Measurements from ENCODE around the gene PRRG1.
"Not testable (repeated sequence)": the region's sequence is repeated elsewhere in the genome, so short reads cannot be mapped to it uniquely, and the experiment has no call there.

PRRG1 gene

DNA sequence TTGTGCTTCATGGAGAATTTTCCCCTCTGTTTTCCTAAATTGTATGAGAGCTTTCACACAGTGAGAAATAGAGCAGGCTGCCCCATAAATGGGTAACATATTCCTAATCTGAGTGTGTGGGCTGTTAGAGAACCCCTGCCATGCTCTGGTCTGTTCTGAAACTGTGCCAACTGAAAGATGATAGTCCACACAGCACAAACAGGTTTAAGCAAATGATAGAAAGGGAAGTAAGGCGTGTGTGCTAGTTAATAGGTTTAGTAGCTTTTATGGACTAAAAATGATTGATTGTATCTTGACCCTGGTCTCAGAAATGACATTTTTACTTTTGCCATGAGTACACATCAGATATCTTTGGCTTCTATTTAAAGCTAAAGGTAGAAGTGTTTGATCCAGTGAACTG, 106.2 kb downstream of the PRRG1 start:
- H3K36me3 Mint-ChIP-seq (ENCODE audit: insufficient read depth): no peaks in the 10 kb centered on the region
- no peak for ATAC-seq (replicated peaks)
- peaks cover 0 to 4% of the 10 kb centered on the region in 2 donors for H3K9me3 Mint-ChIP-seq
- no peak for DNase-seq
- H3K4me1 Mint-ChIP-seq (ENCODE audit: low read depth in 2 of 2): no peaks in the 10 kb centered on the region
- H3K27ac Mint-ChIP-seq: no peak overlapping the region
- H3K4me3 Mint-ChIP-seq: no peak overlapping the region
- H3K27me3 Mint-ChIP-seq: peaks cover 12 to 21% of the 10 kb centered on the region in 2 donors

DNA sequence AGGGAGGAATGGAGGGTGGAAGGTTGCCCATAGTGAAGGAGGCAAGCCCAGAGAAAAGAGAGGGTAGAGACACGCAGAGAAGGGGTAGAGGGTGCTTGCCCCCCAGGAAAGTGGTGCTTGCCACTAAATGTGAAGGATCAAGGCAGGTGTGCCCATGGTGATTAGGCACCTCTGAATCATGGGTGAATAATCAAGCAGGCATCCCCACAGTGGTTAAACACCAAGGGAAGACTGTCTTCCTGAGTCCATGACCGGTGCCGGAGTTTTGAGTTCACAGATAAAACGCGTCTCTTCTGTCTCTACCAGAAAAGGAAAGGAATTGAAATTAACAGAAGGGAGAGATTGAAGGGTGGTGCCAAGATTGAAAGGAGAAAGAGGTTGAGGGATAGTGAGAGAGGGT, 111.1 kb downstream of the PRRG1 start:
- H3K27ac Mint-ChIP-seq; ATAC-seq (replicated peaks); H3K4me1 Mint-ChIP-seq (ENCODE audit: low read depth in 2 of 2); H3K36me3 Mint-ChIP-seq (ENCODE audit: insufficient read depth); H3K4me3 Mint-ChIP-seq; DNase-seq; H3K9me3 Mint-ChIP-seq: not testable (repeated sequence)
- H3K27me3 Mint-ChIP-seq: peaks cover 16 to 26% of the 10 kb centered on the region in 2 donors

DNA sequence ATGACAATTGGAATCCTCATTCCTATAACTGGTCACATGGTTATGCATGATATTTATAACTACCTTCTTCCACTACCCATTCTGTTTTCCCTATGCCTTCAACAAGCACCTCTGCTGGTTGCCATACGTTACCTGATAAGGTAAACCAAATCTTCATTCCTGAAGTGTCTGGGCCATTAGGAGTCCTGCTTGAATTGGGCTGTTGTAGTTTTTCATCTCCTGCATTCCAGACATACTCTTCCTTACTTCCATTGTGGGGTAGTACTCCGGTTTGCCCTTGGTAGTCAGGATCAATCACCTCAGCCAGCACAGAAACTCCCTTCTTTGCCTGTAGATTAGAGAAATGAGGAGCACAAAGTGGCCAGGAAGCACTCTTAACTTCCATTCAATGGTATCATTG, 113.2 kb downstream of the PRRG1 start:
- Mint-ChIP-seq H3K9me3 (peaks cover 0 to 5% of the 10 kb centered on the region in 2 donors), H3K4me3 (no peak overlapping the region), H3K36me3 (ENCODE audit: insufficient read depth) (no peaks in the 10 kb centered on the region), H3K27me3 (peaks cover 16 to 26% of the 10 kb centered on the region in 2 donors), H3K4me1 (ENCODE audit: low read depth in 2 of 2) (no peaks in the 10 kb centered on the region), H3K27ac (no peak overlapping the region)
- ATAC-seq (replicated peaks) (no peak), DNase-seq (no peak)

DNA sequence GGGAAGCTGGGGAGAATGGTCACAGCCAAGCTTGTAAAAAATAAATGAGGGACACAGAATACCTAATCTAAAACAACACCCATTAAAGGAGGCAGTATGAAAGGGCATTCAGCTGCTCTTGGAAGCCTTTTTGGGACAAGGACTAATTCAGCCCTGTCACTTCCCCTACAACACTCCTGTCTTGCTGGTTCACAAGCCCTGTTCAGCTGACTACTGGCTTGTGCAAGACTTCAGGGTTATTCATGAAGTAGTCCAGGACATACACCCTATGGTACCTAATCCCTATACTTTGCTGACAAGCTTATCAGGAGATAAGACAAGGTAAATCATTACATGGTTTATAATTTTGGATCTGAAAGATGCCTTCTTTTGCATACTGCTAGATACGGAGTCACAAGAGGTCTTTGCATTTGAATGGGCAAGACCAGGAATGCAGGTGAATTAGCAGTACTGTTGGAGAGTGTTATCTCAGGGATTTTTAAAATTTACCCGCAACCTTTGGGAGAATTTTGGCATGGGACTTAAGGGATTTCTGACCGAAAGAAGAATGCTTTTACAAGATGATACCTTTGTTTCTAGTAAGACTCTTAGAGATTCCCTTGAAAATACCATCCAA, 119.1 kb downstream of the PRRG1 start:
- Mint-ChIP-seq H3K27me3 (no peaks in the 10 kb centered on the region), H3K9me3 (no peaks in the 10 kb centered on the region), H3K4me1 (ENCODE audit: low read depth in 2 of 2) (no peaks in the 10 kb centered on the region), H3K27ac (no peak overlapping the region), H3K4me3 (no peak overlapping the region), H3K36me3 (ENCODE audit: insufficient read depth) (no peaks in the 10 kb centered on the region)
- ATAC-seq (replicated peaks) (no peak), DNase-seq (no peak)

DNA sequence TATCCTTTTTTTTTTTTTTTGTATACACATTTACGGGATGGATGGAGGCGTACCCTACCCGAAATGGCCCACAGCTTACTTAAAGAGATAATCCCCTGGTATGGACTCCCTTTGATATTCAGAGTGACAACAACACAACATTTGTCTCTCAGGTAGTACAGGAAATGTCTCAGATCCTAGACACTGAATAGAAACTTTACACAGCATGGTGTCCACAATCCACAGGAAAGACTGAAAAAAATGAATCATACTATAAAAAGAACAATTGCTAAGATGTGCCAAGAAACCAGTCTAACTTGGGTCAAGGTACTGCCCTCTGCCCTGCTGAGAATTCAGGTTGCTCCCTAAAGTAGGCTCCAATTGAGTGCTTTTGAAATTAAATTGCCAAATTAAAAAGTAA, 121.5 kb downstream of the PRRG1 start:
- no peaks in the 10 kb centered on the region for H3K4me1 Mint-ChIP-seq (ENCODE audit: low read depth in 2 of 2)
- H3K27ac Mint-ChIP-seq: no peak overlapping the region
- H3K27me3 Mint-ChIP-seq: peaks cover 0 to 5% of the 10 kb centered on the region in 2 donors
- H3K4me3 Mint-ChIP-seq: no peak overlapping the region
- ATAC-seq (replicated peaks) (no peak), DNase-seq (no peak)
- H3K9me3 Mint-ChIP-seq: no peaks in the 10 kb centered on the region
- H3K36me3 Mint-ChIP-seq (ENCODE audit: insufficient read depth): no peaks in the 10 kb centered on the region

DNA sequence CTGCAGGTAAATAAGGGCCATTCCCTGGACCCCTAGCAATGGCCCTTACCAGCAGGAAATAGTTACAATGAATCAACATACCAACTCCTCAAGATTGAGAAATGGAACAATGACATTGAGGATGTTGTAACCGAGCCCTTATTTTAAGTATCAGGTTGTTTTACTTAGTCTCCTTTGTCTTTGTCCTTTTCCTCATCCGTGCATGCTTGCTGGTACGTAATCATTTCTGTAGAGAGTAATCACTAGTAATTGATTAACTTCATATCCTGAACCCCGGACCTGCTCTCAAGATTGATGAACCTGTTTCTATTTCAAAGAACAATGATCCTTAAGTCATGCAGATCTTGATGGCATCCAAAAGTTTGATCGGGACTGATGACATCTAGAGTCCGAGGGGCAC, 123.7 kb downstream of the PRRG1 start:
- Mint-ChIP-seq H3K36me3 (ENCODE audit: insufficient read depth) (no peaks in the 10 kb centered on the region), H3K4me3 (no peak overlapping the region), H3K27me3 (peaks cover 7 to 10% of the 10 kb centered on the region in 2 donors), H3K9me3 (no peaks in the 10 kb centered on the region), H3K4me1 (ENCODE audit: low read depth in 2 of 2) (no peaks in the 10 kb centered on the region), H3K27ac (no peak overlapping the region)
- no peak for ATAC-seq (replicated peaks)
- DNase-seq: no peak

DNA sequence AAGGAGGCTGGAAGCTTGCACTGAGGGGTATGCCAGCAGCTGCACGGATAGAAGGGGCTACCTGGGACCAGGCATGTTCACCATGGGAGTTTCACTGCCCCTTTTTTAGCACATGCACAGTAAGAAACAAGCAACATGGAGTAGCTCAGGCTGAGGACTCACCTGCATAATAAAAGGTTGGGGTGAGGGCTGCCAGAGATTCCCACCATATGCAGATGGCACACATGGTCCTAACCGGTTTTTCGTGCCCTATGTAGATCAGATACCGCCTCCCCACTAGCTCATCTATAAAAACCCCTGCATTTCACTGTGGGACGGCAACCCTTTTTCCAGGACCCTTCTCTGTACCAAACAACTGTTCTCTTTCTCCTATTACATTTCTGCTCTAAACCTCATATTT, 125.3 kb downstream of the PRRG1 start:
- no peaks in the 10 kb centered on the region for H3K4me1 Mint-ChIP-seq (ENCODE audit: low read depth in 2 of 2)
- peaks cover 10 to 19% of the 10 kb centered on the region in 2 donors for H3K27me3 Mint-ChIP-seq
- no peaks in the 10 kb centered on the region for H3K36me3 Mint-ChIP-seq (ENCODE audit: insufficient read depth)
- no peak for DNase-seq
- no peaks in the 10 kb centered on the region for H3K9me3 Mint-ChIP-seq
- no peak for ATAC-seq (replicated peaks)
- H3K4me3 Mint-ChIP-seq: no peak overlapping the region
- no peak overlapping the region for H3K27ac Mint-ChIP-seq

DNA sequence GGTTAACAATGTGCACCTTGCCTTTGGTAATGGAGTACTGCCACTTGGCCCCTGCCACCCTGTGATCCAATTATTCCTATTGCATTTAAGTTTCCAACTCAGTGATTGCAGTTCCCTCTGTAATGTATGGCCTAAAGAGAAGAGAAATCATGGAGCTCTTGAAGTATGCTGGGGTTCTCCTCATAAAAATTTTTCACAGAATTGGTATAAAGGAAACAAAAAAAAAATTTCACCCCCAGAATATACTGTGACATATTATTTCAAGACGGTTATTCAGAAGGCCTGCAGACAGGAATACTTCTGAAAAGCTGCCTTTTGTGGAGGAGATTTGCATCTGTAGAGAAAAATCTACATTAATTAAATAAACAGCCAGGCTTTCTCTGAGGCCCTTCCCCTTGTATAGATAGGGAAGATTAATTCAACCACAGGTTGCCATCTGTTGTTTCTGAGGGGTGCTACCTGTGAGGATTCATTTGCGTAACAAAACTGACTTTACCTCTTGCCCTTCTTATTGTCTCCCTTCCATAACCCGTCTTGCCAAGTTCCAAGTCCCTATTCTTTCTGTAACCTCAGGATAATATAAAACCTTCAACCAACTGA, 127.5 kb downstream of the PRRG1 start:
- no peak overlapping the region for H3K4me3 Mint-ChIP-seq
- H3K4me1 Mint-ChIP-seq (ENCODE audit: low read depth in 2 of 2): no peaks in the 10 kb centered on the region
- peaks cover 10 to 24% of the 10 kb centered on the region in 2 donors for H3K27me3 Mint-ChIP-seq
- no peak overlapping the region for H3K27ac Mint-ChIP-seq
- H3K36me3 Mint-ChIP-seq (ENCODE audit: insufficient read depth): no peaks in the 10 kb centered on the region
- DNase-seq (no peak), ATAC-seq (replicated peaks) (no peak)
- no peaks in the 10 kb centered on the region for H3K9me3 Mint-ChIP-seq

DNA sequence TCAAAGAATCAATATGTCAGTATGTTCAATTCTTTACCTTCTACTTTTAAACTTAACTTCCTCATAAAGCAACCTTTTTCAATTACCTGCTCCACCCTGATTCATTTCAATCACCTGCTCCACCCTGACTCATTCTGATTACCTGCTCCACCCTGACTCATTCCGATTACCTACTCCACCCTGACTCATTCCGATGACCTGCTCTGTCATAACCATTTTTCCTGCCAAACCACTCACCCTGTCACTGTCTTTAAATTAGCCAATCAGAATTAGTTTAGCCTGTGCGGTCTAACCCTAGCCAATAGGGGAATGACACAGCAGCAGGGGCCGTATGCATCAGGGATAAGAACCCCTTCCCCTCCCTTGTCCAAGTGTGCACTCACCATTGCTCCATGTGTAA, 135.2 kb downstream of the PRRG1 start:
- not testable (repeated sequence) for H3K9me3 Mint-ChIP-seq; H3K4me1 Mint-ChIP-seq (ENCODE audit: low read depth in 2 of 2); H3K4me3 Mint-ChIP-seq; H3K27ac Mint-ChIP-seq; ATAC-seq (replicated peaks); H3K36me3 Mint-ChIP-seq (ENCODE audit: insufficient read depth); DNase-seq
- H3K27me3 Mint-ChIP-seq: peaks cover 9 to 17% of the 10 kb centered on the region in 2 donors

DNA sequence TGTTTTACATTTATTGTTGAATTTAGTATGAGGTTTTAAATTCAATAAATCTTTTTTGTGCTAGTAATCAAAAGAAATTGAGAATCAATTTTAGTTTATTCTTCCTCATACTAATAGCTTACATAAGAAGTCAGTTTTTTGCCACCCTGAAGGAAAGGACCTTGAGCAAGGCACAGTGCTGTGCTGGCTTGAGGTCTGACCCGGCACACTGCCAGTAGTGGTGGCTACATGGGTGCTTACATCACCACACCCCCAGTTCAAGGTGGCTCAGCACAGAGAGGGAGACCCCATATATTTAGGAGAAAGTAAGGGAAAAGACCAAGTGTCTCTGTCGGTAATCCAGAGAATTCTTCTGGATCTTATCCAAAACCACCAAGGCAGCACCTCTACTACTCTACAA, 136.3 kb downstream of the PRRG1 start:
- Mint-ChIP-seq H3K4me3 (no peak overlapping the region), H3K9me3 (no peaks in the 10 kb centered on the region), H3K4me1 (ENCODE audit: low read depth in 2 of 2) (no peaks in the 10 kb centered on the region), H3K27ac (no peak overlapping the region), H3K36me3 (ENCODE audit: insufficient read depth) (no peaks in the 10 kb centered on the region), H3K27me3 (peaks cover 9 to 10% of the 10 kb centered on the region in 2 donors)
- ATAC-seq (replicated peaks) (no peak), DNase-seq (no peak)

DNA sequence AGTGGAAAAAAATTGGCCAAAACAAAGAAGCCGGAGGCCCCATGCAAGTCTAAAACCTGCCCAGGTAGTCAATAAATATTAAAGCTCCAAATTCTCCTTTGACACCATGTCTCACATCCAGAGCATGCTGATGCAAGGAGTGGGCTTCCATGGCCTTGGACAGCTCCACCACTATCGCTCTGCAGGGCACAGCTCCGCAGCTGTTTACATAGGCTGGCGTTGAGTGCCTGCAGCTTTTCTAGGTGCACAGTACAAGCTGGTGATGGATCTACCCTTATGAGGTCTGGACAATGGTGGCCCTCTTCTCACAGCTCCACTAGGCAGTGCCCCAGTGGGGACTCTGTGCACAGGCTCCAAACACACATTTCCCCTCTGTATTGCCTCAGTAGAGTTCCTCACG, 138.1 kb downstream of the PRRG1 start:
- ATAC-seq (replicated peaks): no peak
- no peaks in the 10 kb centered on the region for H3K36me3 Mint-ChIP-seq (ENCODE audit: insufficient read depth)

DNA sequence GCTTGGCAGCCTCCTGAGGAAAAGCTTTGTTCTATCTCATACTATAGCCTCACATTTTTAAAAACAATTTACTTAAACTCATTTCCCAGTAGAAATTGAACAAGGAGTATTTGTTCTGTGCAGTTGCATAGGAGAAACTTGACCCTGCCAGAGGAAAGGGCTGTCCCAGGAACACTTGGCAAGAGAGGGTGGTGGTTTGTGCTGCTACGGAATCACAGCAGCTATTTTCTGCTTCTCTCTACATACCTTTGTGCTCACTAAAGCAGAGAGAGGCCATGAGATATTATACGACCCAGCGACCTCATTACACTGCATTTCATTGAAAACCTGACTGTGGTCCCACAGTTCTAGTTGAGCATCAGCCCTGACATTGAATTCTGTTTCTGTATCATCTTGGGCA, 139.2 kb downstream of the PRRG1 start:
- DNase-seq (no peak), ATAC-seq (replicated peaks) (no peak)
- H3K36me3 Mint-ChIP-seq (ENCODE audit: insufficient read depth): no peaks in the 10 kb centered on the region
- no peaks in the 10 kb centered on the region for H3K9me3 Mint-ChIP-seq
- H3K4me1 Mint-ChIP-seq (ENCODE audit: low read depth in 2 of 2): no peaks in the 10 kb centered on the region
- H3K27me3 Mint-ChIP-seq: no peaks in the 10 kb centered on the region
- H3K4me3 Mint-ChIP-seq: no peak overlapping the region
- H3K27ac Mint-ChIP-seq: no peak overlapping the region

More for the DNA sequence above, 138.1 kb downstream of the PRRG1 start:
- Mint-ChIP-seq H3K4me1 (ENCODE audit: low read depth in 2 of 2) (no peaks in the 10 kb centered on the region), H3K27me3 (peaks cover 6 to 9% of the 10 kb centered on the region in 2 donors), H3K4me3 (no peak overlapping the region), H3K27ac (no peak overlapping the region), H3K9me3 (no peaks in the 10 kb centered on the region)
- no peak for DNase-seq

DNA sequence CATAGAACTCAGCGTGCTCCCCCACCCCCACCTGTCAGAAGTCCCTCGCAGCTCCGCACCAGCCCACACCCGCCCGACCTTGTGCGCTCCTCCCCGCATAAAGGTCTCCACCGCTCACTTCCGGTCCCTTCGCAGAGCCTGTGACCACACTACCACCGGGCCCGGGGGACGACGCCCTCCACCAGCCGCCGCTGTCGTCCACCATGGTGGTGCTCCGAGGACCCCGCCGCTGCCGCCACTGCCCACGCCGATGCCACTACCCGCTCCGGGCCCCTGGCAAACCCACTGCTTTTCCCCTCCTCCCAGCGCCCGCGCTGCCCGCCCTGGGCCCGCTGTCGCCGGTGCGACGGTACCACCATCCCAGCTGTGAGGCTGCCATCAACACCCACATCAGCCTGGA, 142.5 kb downstream of the PRRG1 start:
- no peaks in the 10 kb centered on the region for H3K4me1 Mint-ChIP-seq (ENCODE audit: low read depth in 2 of 2)
- no peaks in the 10 kb centered on the region for H3K27me3 Mint-ChIP-seq
- no peaks in the 10 kb centered on the region for H3K36me3 Mint-ChIP-seq (ENCODE audit: insufficient read depth)
- H3K4me3 Mint-ChIP-seq: no peak overlapping the region
- no peak for ATAC-seq (replicated peaks)
- no peak overlapping the region for H3K27ac Mint-ChIP-seq
- no peaks in the 10 kb centered on the region for H3K9me3 Mint-ChIP-seq
- no peak for DNase-seq

DNA sequence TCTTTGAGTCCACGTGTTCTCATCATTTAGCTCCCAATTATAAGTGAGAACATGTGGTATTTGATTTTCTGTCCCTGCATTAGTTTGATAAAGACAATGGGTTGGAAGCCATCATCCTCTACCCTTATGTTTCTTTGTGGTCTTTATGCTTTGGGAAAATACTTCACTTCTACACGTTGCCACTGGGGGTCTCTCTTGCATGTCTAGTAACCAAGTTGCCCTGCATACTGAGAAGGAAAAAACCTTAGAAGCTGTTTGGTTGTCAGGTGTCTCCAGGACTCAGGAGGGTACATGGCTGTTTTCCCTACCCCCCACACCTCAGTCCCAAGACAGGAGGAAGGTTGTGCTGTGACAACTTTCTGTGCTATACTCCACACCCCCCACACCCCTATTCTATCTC, 146.6 kb downstream of the PRRG1 start:
- not testable (repeated sequence) for H3K4me3 Mint-ChIP-seq; H3K27ac Mint-ChIP-seq; H3K36me3 Mint-ChIP-seq (ENCODE audit: insufficient read depth); H3K27me3 Mint-ChIP-seq; DNase-seq; H3K4me1 Mint-ChIP-seq (ENCODE audit: low read depth in 2 of 2); ATAC-seq (replicated peaks); H3K9me3 Mint-ChIP-seq
